NCI-H128 (cell line): ENCODE measurements around the gene MYL7.

Source experiments
- DNase-seq: peaks from one replicate; lab custom pipeline; 2025; ENCODE audit not compliant: unreplicated experiment; lab: John Stamatoyannopoulos, UW

Gene MYL7

DNA sequence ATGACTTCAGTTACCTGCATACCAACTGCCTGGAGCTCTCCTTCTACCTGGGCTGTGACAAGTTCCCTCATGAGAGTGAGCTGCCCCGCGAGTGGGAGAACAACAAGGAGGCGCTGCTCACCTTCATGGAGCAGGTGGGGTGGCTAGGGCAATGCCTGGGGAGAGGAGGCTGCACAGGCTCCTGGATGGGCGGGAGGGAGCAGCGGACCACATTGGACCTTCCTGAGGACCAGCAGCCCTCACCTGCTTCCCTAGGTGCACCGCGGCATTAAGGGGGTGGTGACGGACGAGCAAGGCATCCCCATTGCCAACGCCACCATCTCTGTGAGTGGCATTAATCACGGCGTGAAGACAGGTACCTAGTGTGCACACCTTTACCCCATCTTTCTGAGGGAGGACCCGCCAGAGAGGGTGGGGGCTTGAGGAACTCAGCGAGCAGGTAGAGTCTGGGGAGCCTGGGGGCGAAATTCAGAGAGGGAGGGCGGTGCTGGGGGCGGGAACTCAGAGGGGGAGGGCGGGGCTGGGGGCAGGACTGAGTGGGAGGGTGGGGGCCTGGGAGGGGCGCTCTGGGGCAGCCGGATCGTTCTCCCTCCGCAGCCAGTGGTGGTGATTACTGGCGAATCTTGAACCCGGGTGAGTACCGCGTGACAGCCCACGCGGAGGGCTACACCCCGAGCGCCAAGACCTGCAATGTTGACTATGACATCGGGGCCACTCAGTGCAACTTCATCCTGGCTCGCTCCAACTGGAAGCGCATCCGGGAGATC lies 28.0 kb downstream of the MYL7 start:
- DNase-seq: no peak

- DNase-seq: no peak
Measured at GRCh38 chr7:44112231-44112996, 28.7 kb downstream of the MYL7 start.

- no peak for DNase-seq
Measured at GRCh38 chr7:44111761-44112160, 29.4 kb downstream of the MYL7 start.

DNA sequence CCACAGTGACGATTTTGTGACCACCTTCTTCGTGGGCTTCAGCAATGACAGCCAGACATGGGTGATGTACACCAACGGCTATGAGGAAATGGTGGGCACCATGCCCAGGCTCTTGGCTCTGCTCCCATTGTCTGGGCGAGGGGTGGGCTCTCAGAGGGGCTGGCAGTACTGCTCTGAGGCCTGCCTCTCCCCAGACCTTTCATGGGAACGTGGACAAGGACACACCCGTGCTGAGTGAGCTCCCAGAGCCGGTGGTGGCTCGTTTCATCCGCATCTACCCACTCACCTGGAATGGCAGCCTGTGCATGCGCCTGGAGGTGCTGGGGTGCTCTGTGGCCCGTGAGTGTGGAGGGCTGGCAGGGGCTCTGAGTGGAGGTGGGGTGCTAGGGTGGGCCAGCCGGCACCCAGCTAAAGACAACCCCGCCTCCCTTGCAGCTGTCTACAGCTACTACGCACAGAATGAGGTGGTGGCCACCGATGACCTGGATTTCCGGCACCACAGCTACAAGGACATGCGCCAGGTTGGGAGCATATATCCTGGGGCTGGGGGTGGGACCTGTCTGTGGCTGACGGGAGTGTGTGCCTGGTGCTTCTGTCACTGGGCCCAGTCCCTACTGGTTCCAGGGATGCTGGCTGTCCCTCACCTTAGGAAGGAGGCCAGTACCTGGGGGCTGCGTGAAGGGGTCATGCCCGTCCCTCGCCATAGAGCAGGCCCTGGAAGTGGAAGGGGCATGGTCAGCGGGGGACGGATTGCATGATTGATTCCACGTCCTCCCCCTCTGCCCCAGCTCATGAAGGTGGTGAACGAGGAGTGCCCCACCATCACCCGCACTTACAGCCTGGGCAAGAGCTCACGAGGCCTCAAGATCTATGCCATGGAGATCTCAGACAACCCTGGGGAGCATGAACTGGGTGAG lies 30.2 kb downstream of the MYL7 start:
- DNase-seq: no peak

DNA sequence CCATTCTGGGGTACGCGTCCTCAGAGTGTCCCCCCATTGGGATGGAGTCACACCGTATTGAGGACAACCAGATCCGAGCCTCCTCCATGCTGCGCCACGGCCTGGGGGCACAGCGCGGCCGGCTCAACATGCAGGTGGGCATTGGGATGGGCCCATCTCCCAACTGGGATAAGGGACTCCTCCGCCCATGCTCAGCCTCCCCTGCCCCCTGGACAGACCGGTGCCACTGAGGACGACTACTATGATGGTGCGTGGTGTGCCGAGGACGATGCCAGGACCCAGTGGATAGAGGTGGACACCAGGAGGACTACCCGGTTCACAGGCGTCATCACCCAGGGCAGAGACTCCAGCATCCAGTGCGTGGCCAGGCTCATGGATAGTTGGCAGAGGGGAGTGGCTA lies 31.1 kb downstream of the MYL7 start:
- no peak for DNase-seq

- no peak for DNase-seq
Measured at GRCh38 chr7:44108768-44109750, 32.1 kb downstream of the MYL7 start.

- DNase-seq: no peak
Measured at GRCh38 chr7:44107961-44108767, 33.0 kb downstream of the MYL7 start.

- DNase-seq: no peak
Measured at GRCh38 chr7:44107116-44107960, 33.8 kb downstream of the MYL7 start.

DNA sequence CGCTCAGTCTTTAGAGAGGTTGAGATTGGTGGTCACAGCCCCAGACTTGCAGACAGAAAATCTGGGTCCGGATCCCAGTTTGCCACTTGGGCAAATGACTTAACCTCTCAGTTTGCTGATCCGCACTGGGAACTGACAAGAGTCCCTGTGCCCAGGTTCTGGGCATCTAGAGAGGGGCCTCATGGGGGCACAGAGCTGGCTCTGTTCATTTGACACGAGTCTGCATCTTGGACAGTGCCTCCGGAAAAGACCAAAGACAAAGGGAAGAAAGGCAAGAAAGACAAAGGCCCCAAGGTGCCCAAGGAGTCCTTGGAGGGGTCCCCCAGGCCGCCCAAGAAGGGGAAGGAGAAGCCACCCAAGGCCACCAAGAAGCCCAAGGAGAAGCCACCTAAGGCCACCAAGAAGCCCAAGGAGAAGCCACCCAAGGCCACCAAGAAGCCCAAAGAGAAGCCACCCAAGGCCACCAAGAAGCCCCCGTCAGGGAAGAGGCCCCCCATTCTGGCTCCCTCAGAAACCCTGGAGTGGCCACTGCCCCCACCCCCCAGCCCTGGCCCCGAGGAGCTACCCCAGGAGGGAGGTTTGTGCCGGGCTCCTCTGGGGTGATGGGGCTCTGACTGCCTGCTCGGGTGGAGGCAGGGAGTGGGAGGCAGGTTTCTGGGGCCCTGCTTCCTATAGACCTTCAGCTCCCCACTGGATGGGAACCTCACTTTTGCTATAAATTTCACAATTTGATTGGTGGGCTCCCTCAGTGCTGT lies 34.6 kb downstream of the MYL7 start:
- DNase-seq: no peak

DNA sequence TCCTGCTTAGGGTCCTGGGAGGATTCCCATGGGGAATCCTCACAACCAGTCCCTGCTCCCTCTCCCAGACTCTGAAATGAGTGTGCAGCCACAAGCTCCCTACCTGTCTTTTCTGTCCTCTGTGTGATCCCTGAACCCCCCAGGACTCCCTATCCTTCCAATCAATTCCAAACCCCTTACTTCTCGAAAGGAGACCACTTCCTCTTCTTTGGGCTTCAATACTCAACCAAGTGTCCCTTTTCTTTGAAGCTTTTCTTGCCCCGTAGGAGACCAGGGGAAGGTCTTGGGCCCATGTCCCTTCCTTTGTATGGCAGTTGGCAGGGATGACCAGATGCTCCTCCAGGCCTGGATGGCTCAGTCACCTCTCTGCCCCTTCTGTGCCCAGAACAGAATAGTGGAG lies 35.3 kb downstream of the MYL7 start:
- no peak for DNase-seq

DNA sequence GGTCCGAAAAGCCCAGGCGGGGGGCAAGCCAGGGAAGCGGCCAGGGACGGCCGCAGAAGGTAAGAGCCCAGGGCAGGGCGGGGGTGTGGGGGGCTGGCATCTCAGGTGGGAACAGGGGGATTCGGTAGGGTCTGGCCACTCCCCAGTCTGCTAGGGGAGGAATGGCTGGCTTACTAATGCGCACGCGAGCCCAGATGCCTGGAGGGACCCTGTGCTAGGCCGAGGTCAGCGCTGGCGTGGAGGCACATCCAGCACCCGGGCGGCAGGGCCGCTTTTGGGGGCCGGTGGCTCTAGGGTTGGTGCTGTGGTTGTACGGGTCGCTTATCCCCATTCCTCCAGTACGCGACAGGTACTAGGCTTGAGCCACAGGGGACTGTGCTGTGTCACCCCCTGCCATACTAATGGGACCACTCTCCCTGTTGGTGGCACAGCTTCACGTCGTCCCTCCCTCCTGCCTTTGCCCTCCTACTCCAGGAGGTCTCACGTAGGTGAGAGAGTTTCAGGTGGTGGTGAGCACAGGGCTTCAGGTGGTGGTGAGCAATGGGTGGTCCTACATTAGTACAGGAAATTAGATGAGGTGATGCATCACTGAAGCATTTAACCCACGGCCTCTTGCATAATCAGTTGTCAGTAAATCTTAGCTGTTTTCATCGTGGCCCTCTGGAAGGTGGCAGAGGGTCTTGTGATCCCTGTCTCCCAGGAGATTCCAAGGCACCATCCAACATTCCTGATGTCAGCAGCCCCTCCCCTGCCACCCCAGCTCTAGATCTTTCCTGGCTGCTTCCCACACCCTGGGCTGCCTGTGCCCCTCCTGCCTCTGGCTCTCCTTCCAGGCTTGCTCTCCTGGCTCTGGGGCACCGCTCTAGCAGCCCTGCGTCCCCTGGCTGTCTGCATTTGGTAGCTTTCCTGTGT lies 36.0 kb downstream of the MYL7 start:
- no peak for DNase-seq

GRCh38 chr7:44103923-44104859 lies 36.9 kb downstream of the MYL7 start, which contains the start of gene AEBP1:
Gene AEBP1, plus strand, starts transcription at chr7:44104345. Its CDS starts 321 bp downstream, at chr7:44104666.
- no peak for DNase-seq

- no peak for DNase-seq
Measured at GRCh38 chr7:44103566-44103922, 37.6 kb downstream of the MYL7 start.

GRCh38 chr7:44102846-44103565 lies 38.1 kb downstream of the MYL7 start:
- DNase-seq: no peak
